Mesodermal cell (in vitro differentiated cells): ENCODE measurements around the gene WNT5B.
A peak's percentile ranks its signal among the peaks of the same experiment; 100 is the strongest.

Experiments used
- H3K27ac ChIP-seq: 2 replicates; pipeline ENCODE4 v1.7.0; 2013; ENCODE audit warnings: mild to moderate bottlenecking, low read depth, low read length, moderate library complexity; ENCODE audit not compliant: severe bottlenecking
- H3K36me3 ChIP-seq: 2 replicates; pipeline ENCODE4 v1.7.1; 2013; ENCODE audit warnings: mild to moderate bottlenecking, low read length, moderate library complexity; ENCODE audit not compliant: control insufficient read depth, insufficient read depth
- H3K4me1 ChIP-seq: one replicate; pipeline ENCODE4 v1.7.1; 2013; ENCODE audit warnings: mild to moderate bottlenecking, low read length; ENCODE audit not compliant: insufficient read depth, control insufficient read depth, poor library complexity, severe bottlenecking
- H3K4me3 ChIP-seq: 2 replicates; pipeline ENCODE4 v1.7.0; 2013; ENCODE audit warnings: low read length, control low read depth, mild to moderate bottlenecking; ENCODE audit not compliant: insufficient read depth, poor library complexity, severe bottlenecking; ENCODE audit errors: extremely low read depth
- H3K9me3 ChIP-seq: 2 replicates; pipeline ENCODE4 v1.7.1; 2013; ENCODE audit warnings: mild to moderate bottlenecking, low read length, moderate library complexity; ENCODE audit not compliant: control insufficient read depth
- WGBS, 2 experiments: methylation state at CpG; one replicate each; pipeline ENCODE4 v1.1.5; 2013; ENCODE audit warnings: missing lambda C conversion rate in 2 of 2; ENCODE audit not compliant: insufficient coverage in 2 of 2; 5-methylcytosine and 5-hydroxymethylcytosine counted together

Gene WNT5B

DNA sequence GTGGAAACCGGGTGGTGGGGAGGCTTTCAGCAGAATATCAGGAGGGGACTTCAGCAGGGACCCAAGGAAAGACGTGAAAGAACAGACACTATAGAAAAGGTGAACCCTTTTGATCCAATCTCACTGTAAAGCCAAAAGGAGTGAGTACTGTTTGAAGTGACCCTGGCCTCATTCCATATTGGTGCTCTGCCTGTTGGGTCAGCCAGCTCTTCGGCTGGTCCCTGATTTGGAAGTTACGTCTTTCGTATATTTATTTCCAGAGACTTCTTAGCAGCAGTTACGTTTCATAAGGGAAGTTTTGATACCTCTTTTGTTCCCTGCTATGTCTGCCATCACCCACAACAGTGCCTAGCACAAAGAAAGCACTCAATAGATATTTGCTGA lies 21.9 kb downstream of the WNT5B start:
- peaks cover 14% of the 10 kb centered on the region for H3K36me3 ChIP-seq
- H3K4me3 ChIP-seq, result no peak overlapping the region
- 85 to 91% methylated on average over 4 to 6 of the region's 6 CpGs for WGBS, 2 experiments
- H3K27ac ChIP-seq, result no peak overlapping the region
- no peaks in the 10 kb centered on the region for H3K9me3 ChIP-seq
- H3K4me1 ChIP-seq, result peaks cover 9% of the 10 kb centered on the region

GRCh38 chr12:1651946-1652345 lies 22.9 kb downstream of the WNT5B start:
- Histone ChIP-seq H3K36me3 (peaks cover 10% of the 10 kb centered on the region), H3K4me1 (peaks cover 9% of the 10 kb centered on the region), H3K4me3 (no peak overlapping the region), H3K9me3 (no peaks in the 10 kb centered on the region), H3K27ac (no peak overlapping the region)

DNA sequence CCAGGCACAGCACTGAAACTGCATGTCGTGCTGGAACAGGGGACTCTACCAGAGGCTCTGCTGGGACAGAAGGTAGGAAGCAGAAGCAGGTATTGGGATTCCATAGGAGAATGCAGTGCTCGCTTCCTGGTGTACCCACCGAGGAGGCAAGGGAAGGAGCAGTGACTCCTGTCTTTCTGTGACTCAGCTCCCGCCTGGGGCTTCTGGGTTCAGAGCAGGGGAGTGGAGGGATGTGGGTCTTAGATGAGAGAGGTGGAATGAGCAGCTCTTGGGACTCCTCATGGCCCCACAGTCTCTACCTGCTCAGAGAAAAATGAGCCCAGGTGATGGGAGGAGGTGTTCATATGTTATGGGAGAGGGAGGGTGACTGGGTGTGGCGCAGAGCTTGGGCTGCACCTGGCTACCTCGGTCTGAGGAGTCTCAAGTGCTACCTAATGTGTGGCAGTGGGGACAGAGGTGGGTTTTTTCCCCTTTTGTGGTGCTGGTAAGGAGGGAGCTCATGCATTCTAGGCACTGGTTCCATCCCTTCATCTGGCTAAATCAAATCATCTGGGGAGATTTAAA lies 26.3 kb downstream of the WNT5B start:
- no peak overlapping the region for H3K4me3 ChIP-seq
- peaks cover 3% of the 10 kb centered on the region for H3K4me1 ChIP-seq
- WGBS, 2 experiments, result 88% methylated on average over 6 of the region's 6 CpGs
- no peaks in the 10 kb centered on the region for H3K36me3 ChIP-seq
- no peaks in the 10 kb centered on the region for H3K9me3 ChIP-seq
- H3K27ac ChIP-seq, result no peak overlapping the region

DNA sequence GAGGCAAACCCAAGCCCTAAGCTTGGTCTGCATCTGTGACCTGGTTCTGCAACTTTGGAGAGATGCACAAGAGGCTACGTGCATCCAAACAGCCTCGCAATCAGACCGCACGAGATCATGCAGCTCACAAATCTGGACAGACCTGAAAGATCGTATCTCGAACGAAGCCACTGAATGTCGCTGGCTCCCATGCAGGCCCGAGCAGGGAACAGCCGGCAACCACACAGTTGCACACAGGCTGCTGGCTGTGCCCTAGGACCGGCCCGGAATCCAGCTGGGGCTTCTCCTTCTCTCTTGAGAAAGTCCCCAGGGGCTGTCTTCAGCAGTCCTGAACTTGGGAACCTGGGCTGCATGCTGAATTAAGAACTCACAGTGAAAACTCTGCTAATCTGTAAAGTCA lies 27.9 kb downstream of the WNT5B start:
- H3K36me3 ChIP-seq, result no peaks in the 10 kb centered on the region
- H3K9me3 ChIP-seq, result no peaks in the 10 kb centered on the region
- WGBS, 2 experiments, result 92 to 95% methylated on average over 12 of the region's 12 CpGs
- peaks cover 3% of the 10 kb centered on the region for H3K4me1 ChIP-seq
- H3K27ac ChIP-seq, result no peak overlapping the region
- no peak overlapping the region for H3K4me3 ChIP-seq

- Histone ChIP-seq H3K4me1 (peaks cover 3% of the 10 kb centered on the region), H3K9me3 (no peaks in the 10 kb centered on the region), H3K36me3 (no peaks in the 10 kb centered on the region), H3K27ac (no peak overlapping the region), H3K4me3 (no peak overlapping the region)
- 85 to 100% methylated on average over 1 of the region's 1 CpG for WGBS, 2 experiments
These were observed 28.7 kb downstream of the WNT5B start for GRCh38 chr12:1657688-1658087.

GRCh38 chr12:1660304-1661187 lies 31.5 kb downstream of the WNT5B start:
- Histone ChIP-seq H3K27ac (no peak overlapping the region), H3K4me3 (no peak overlapping the region), H3K9me3 (no peaks in the 10 kb centered on the region), H3K36me3 (no peaks in the 10 kb centered on the region), H3K4me1 (no peaks in the 10 kb centered on the region)
- WGBS, 2 experiments, result 41 to 54% methylated on average over 6 to 7 of the region's 20 CpGs

DNA sequence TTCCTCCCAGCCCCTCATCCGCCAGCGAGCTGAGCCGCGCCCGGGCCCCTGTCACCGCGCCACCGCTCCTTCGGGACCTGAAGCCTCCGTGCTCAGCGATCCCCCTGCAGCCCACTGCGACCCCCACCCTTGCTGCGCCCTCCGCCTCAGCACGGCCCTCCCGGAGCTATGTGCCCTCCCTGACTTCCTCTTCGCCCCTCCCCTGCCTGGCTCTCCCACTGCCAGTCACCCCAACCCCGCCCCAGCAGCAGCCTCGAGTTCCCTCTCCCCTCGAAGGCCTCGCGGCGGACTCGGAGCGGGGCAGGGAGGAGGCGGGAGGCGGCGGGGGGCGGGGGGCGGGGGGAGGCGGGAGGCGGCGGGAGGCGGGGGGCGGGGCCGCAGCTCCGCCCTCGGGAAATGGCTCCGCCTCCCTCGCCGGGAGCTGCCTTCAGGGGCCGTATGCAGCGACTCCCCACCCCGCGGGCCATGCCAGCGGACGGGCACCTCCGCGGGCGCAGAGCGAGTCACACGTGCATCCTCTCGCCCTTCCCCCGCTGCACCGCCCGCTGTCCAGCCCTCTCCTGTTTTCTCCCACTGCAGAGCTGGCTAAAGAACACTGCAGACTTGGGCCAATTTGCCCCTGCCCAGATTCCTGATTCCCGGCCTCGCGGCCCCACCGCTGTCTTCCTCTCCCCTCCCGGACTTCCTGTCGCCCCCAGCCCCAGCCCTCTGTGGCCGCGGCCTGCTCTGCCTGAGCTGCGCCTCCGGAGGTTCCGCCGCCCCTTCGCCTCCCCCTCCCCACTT lies 32.7 kb downstream of the WNT5B start:
- peaks cover 1% of the 10 kb centered on the region for H3K4me1 ChIP-seq
- no peaks in the 10 kb centered on the region for H3K9me3 ChIP-seq
- 0% methylated on average over 32 to 38 of the region's 69 CpGs for WGBS, 2 experiments
- peak overlapping the region; percentile 42 for H3K4me3 ChIP-seq
- no peak overlapping the region for H3K27ac ChIP-seq
- H3K36me3 ChIP-seq, result no peaks in the 10 kb centered on the region

DNA sequence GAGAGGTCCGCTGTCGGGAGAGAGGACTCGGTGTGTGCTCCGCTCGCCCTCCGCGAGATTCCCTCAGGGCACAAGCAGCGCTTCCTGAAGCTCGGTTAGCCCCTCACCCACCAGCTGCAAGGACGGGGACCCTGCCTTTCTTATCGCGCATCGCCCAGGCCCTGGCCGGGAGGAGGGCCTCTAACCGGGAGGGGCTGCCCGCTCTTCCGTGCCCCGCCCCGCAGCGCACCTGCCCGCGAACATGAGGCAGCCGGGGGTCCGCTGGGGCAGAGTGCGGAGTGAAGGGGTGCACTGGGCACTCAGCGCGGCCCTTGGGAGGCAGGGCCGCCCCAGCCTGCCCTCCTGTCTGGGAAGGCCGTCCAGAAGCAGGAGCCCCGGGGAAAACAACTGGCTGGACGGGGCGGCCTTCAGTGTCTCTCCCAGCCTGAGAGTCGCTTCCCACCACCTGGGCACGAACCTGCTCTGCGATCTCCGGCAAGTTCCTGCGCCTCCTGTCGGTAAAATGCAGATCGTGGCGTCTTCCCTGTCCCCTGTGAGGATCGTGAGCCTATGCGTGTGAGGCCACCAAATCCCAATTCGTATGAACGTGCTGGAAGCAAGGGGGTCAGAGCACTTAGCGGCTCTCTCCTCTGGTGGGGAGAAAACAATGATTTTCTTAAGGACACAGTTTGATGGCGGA lies 33.9 kb downstream of the WNT5B start:
- WGBS, 2 experiments, result 4 to 8% methylated on average over 31 to 35 of the region's 46 CpGs
- Histone ChIP-seq H3K27ac (no peak overlapping the region), H3K9me3 (no peaks in the 10 kb centered on the region), H3K4me1 (peaks cover 3% of the 10 kb centered on the region), H3K4me3 (peak overlapping the region; percentile 18), H3K36me3 (no peaks in the 10 kb centered on the region)

DNA sequence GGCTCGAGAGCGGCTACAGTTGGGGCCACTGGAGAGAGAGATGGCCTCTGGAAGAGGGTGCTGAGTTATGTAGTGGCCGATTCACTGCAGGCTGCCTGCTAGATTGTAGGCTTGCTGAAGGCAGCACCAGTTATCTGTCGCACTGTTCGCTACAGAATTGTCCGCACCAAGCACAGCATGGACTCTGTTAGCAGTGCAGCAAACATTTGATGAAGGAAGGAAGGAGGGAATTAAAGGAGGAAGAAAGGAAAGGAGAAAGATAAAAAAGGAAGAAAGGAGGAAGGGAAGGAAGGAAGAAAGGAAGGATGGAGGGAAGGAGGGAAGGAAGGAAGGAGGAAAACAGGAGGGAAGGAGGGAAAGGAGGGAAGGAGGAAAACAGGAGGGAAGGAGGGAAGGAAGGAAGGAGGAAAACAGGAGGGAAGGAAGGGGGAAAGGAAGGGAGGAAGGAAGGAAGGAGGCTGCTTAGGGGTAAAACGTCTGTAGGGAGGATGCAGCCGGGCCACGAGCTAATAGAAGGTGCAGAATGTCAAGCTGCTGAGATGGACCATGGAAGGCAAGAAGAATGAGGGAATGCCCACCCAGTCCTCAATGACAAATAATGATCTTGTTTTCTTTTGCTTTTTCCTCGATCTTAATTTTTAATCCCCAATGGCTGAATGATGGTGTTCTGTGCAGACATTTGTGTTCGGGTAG lies 34.6 kb downstream of the WNT5B start:
- Histone ChIP-seq H3K4me1 (peaks cover 3% of the 10 kb centered on the region), H3K36me3 (no peaks in the 10 kb centered on the region), H3K27ac (no peak overlapping the region), H3K4me3 (no peak overlapping the region), H3K9me3 (no peaks in the 10 kb centered on the region)
- 76 to 78% methylated on average over 10 to 11 of the region's 11 CpGs for WGBS, 2 experiments

GRCh38 chr12:1665366-1665765 lies 36.3 kb downstream of the WNT5B start:
- H3K9me3 ChIP-seq, result no peaks in the 10 kb centered on the region
- H3K4me3 ChIP-seq, result no peak overlapping the region
- peaks cover 3% of the 10 kb centered on the region for H3K4me1 ChIP-seq
- H3K36me3 ChIP-seq, result no peaks in the 10 kb centered on the region
- WGBS, 2 experiments, result 100% methylated on average over 2 of the region's 2 CpGs; no CpG with 5 or more reads in 1 of the 2 experiments
- H3K27ac ChIP-seq, result no peak overlapping the region
